ENCODE results near the gene SMURF1.

GRCh38 chr7:99002827-99003212 lies 141.1 kb downstream of the SMURF1 start:
- TF ChIP-seq CTCF (conservative IDR thresholded peaks at IDR 0.05; ENCODE audit: low read depth, low read length) (no peak), SMC3 (IDR thresholded peaks at IDR 0.05; ENCODE audit: low read depth, low read length) (no peak), RAD21 (IDR thresholded peaks at IDR 0.05; ENCODE audit: low read length) (no peak), RFX5 (IDR thresholded peaks at IDR 0.05; ENCODE audit: low read depth, low read length) (no peak), RCOR1 (IDR thresholded peaks at IDR 0.05; ENCODE audit: insufficient replicate concordance, low read length) (no peak), USF2 (IDR thresholded peaks at IDR 0.05; ENCODE audit: low read depth, low read length) (no peak), POLR2A (IDR thresholded peaks at IDR 0.05; ENCODE audit: low read depth, low read length) (no peak), ELK1 (IDR thresholded peaks at IDR 0.05; ENCODE audit: borderline replicate concordance, low read depth, low read length) (no peak), CEBPB (IDR thresholded peaks at IDR 0.05; ENCODE audit: low read depth, low read length) (no peak), MAFK (IDR thresholded peaks at IDR 0.05; ENCODE audit: low read depth, low read length) (no peak)
